Trophoblast cell (in vitro differentiated cells and primary cell): ENCODE data around the gene KCNC1.

Experiments
- DNase-seq, 2 donors: peaks; one replicate each; pipeline ENCODE4 v3.0.0-alpha.2; 2016
- H2AFZ ChIP-seq: 2 replicates; pipeline ENCODE4 v1.6.1; 2013; ENCODE audit warnings: low read length, moderate library complexity, mild to moderate bottlenecking; ENCODE audit not compliant: insufficient read depth, poor library complexity
- H2AK5ac ChIP-seq: 2 replicates; pipeline ENCODE4 v1.6.1; 2013; ENCODE audit warnings: mild to moderate bottlenecking, low read length
- H2BK120ac ChIP-seq: 2 replicates; pipeline ENCODE4 v1.6.1; 2013; ENCODE audit warnings: low read length, mild to moderate bottlenecking, moderate library complexity; ENCODE audit not compliant: insufficient read depth, poor library complexity
- H2BK12ac ChIP-seq: 2 replicates; pipeline ENCODE4 v1.6.1; 2013; ENCODE audit warnings: mild to moderate bottlenecking, low read length, moderate library complexity
- H2BK5ac ChIP-seq: 2 replicates; pipeline ENCODE4 v1.6.1; 2013; ENCODE audit warnings: low read length, low read depth, moderate library complexity, mild to moderate bottlenecking; ENCODE audit not compliant: poor library complexity
- H3K14ac ChIP-seq: 2 replicates; pipeline ENCODE4 v1.6.1; 2013; ENCODE audit warnings: mild to moderate bottlenecking, low read length
- H3K18ac ChIP-seq: 2 replicates; pipeline ENCODE4 v1.6.1; 2013; ENCODE audit warnings: mild to moderate bottlenecking, low read length
- H3K23ac ChIP-seq: 2 replicates; pipeline ENCODE4 v1.6.1; 2013; ENCODE audit warnings: low read length
- H3K27ac ChIP-seq: 2 replicates; pipeline ENCODE4 v1.5.1; 2013; ENCODE audit warnings: low read depth, mild to moderate bottlenecking, inconsistent platforms, low read length, moderate library complexity
- H3K27me3 ChIP-seq: 2 replicates; pipeline ENCODE4 v1.6.1; 2013; ENCODE audit warnings: inconsistent platforms, mild to moderate bottlenecking, low read length, moderate library complexity; ENCODE audit not compliant: insufficient read depth
- H3K36me3 ChIP-seq, 2 experiments: 1 replicate in 1 of 2; 2 replicates in 1 of 2; pipeline ENCODE4 v1.6.1; 2013; ENCODE audit warnings: low read length in 2 of 2, mild to moderate bottlenecking in 2 of 2, moderate library complexity in 1 of 2; ENCODE audit not compliant: insufficient read depth in 2 of 2, control insufficient read depth in 1 of 2
- H3K4ac ChIP-seq: 2 replicates; pipeline ENCODE4 v1.6.1; 2013; ENCODE audit warnings: low read depth, mild to moderate bottlenecking, low read length, moderate library complexity
- H3K4me1 ChIP-seq, 2 experiments: 1 replicate in 1 of 2; 2 replicates in 1 of 2; pipeline ENCODE4 v1.6.1; 2013; ENCODE audit warnings: low read length in 2 of 2, mild to moderate bottlenecking in 2 of 2, moderate library complexity in 1 of 2; ENCODE audit not compliant: insufficient read depth in 2 of 2, control insufficient read depth in 1 of 2
- H3K4me2 ChIP-seq: 2 replicates; pipeline ENCODE4 v1.6.1; 2013; ENCODE audit warnings: inconsistent platforms, mild to moderate bottlenecking, low read length, moderate library complexity
- H3K4me3 ChIP-seq: 2 replicates; pipeline ENCODE4 v1.5.1; 2013; ENCODE audit warnings: mild to moderate bottlenecking, low read depth, low read length, inconsistent platforms
- H3K79me1 ChIP-seq: one replicate; pipeline ENCODE4 v1.6.1; 2013; ENCODE audit warnings: low read length
- H3K79me2 ChIP-seq: 2 replicates; pipeline ENCODE4 v1.6.1; 2013; ENCODE audit warnings: low read length, mild to moderate bottlenecking; ENCODE audit not compliant: control insufficient read depth, insufficient read depth, poor library complexity
- H3K9ac ChIP-seq: 2 replicates; pipeline ENCODE4 v1.6.1; 2013; ENCODE audit warnings: mild to moderate bottlenecking, low read length
- H3K9me3 ChIP-seq: 2 replicates; pipeline ENCODE4 v1.6.1; 2013; ENCODE audit warnings: low read depth, mild to moderate bottlenecking, control low read depth, inconsistent platforms, low read length; ENCODE audit not compliant: insufficient read depth
- H4K12ac ChIP-seq: 2 replicates; pipeline ENCODE4 v1.6.1; 2013; ENCODE audit warnings: low read depth, mild to moderate bottlenecking, low read length, moderate library complexity
- H4K8ac ChIP-seq: 2 replicates; pipeline ENCODE4 v1.6.1; 2013; ENCODE audit warnings: low read depth, mild to moderate bottlenecking, low read length, moderate library complexity
- H4K91ac ChIP-seq: one replicate; pipeline ENCODE4 v1.6.1; 2013; ENCODE audit warnings: low read depth, mild to moderate bottlenecking, low read length, moderate library complexity
- WGBS: extraction: QIAGEN DNeasy Blood & Tissue Kit; methylation state at CpG from one replicate; pipeline ENCODE4 v1.1.7; 2013; ENCODE audit warnings: missing lambda C conversion rate; ENCODE audit not compliant: insufficient read length, insufficient coverage; ENCODE audit errors: extremely low coverage; 5-methylcytosine and 5-hydroxymethylcytosine counted together

Gene KCNC1

GRCh38 chr11:17700991-17701390 lies 33.6 kb upstream of the KCNC1 start:
- Histone ChIP-seq H3K18ac (no peak overlapping the region), H3K9ac (no peak overlapping the region), H4K8ac (no peak overlapping the region), H3K23ac (no peak overlapping the region), H2AK5ac (no peak overlapping the region), H3K4me1 (peaks cover 0 to 2% of the 10 kb centered on the region in 2 experiments), H3K4me3 (no peak overlapping the region), H4K12ac (no peak overlapping the region), H3K79me2 (no peaks in the 10 kb centered on the region), H3K79me1 (no peaks in the 10 kb centered on the region), H4K91ac (no peak overlapping the region), H3K4ac (no peak overlapping the region), H3K9me3 (peaks cover 1% of the 10 kb centered on the region), H3K36me3 (no peaks in the 10 kb centered on the region), H3K27me3 (peaks cover 14% of the 10 kb centered on the region), H3K27ac (no peak overlapping the region), H2BK5ac (no peak overlapping the region), H2BK12ac (no peak overlapping the region), H2AFZ (no peak overlapping the region), H3K4me2 (no peak overlapping the region), H2BK120ac (no peak overlapping the region), H3K14ac (no peak overlapping the region)
- DNase-seq: no peak
- WGBS: no CpG with 5 or more reads among the region's 4 CpGs

GRCh38 chr11:17702876-17703275 lies 31.7 kb upstream of the KCNC1 start:
- no peak overlapping the region for H3K14ac ChIP-seq

DNA sequence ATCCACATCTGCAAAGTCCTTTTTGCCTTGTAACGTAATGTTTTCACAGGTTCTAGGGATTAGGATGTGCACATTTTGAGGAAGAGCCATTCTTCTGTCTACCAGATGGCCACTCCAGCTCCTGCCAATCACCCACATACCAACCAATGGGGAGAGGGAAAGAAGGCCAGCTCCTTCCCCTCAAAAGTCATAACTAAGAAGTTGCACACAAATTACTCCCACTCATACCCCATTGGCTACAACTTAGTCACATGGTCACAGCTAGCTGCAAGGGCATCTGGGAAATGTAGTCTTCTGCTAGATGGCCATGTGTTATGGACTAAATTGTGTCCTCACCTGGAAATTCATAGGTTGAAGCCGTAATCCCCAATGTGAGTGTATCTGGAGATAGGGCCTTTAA lies 30.6 kb upstream of the KCNC1 start:
- Histone ChIP-seq H3K4me2 (no peak overlapping the region), H3K27ac (no peak overlapping the region), H3K79me1 (no peaks in the 10 kb centered on the region), H2BK12ac (no peak overlapping the region), H3K23ac (no peak overlapping the region), H2BK5ac (no peak overlapping the region), H4K8ac (no peak overlapping the region), H3K9ac (no peak overlapping the region), H2BK120ac (no peak overlapping the region), H2AK5ac (no peak overlapping the region), H3K36me3 (no peaks in the 10 kb centered on the region), H3K27me3 (no peaks in the 10 kb centered on the region), H3K79me2 (no peaks in the 10 kb centered on the region), H3K18ac (no peak overlapping the region), H4K91ac (no peak overlapping the region), H3K4me1 (peaks cover 0 to 2% of the 10 kb centered on the region in 2 experiments), H3K14ac (no peak overlapping the region), H3K4me3 (no peak overlapping the region), H3K9me3 (peaks cover 1% of the 10 kb centered on the region), H2AFZ (no peak overlapping the region), H3K4ac (no peak overlapping the region), H4K12ac (no peak overlapping the region)
- WGBS: no CpG with 5 or more reads among the region's 2 CpGs
- no peak for DNase-seq

More at GRCh38 chr11:17702876-17703275, 31.7 kb upstream of the KCNC1 start:
- H4K12ac ChIP-seq: no peak overlapping the region
- no peak overlapping the region for H3K9ac ChIP-seq
- no peak overlapping the region for H3K18ac ChIP-seq
- H3K79me1 ChIP-seq: no peaks in the 10 kb centered on the region
- H2BK120ac ChIP-seq: no peak overlapping the region
- H3K4me2 ChIP-seq: no peak overlapping the region
- H3K79me2 ChIP-seq: no peaks in the 10 kb centered on the region
- no peak for DNase-seq
- H3K23ac ChIP-seq: no peak overlapping the region
- H2AFZ ChIP-seq: no peak overlapping the region
- H3K27me3 ChIP-seq: no peaks in the 10 kb centered on the region
- no CpG with 5 or more reads among the region's 5 CpGs for WGBS
- H2BK12ac ChIP-seq: no peak overlapping the region
- no peak overlapping the region for H4K91ac ChIP-seq
- no peaks in the 10 kb centered on the region for H3K36me3 ChIP-seq
- H3K9me3 ChIP-seq: peaks cover 1% of the 10 kb centered on the region
- H3K27ac ChIP-seq: no peak overlapping the region
- no peak overlapping the region for H4K8ac ChIP-seq
- no peak overlapping the region for H2BK5ac ChIP-seq
- peaks cover 0 to 2% of the 10 kb centered on the region in 2 experiments for H3K4me1 ChIP-seq
- H3K4me3 ChIP-seq: no peak overlapping the region
- H2AK5ac ChIP-seq: no peak overlapping the region
- no peak overlapping the region for H3K4ac ChIP-seq

GRCh38 chr11:17707830-17708229 lies 26.8 kb upstream of the KCNC1 start:
- Histone ChIP-seq H4K91ac (no peak overlapping the region), H3K9me3 (peaks cover 5% of the 10 kb centered on the region), H3K36me3 (no peaks in the 10 kb centered on the region), H3K14ac (no peak overlapping the region), H3K4ac (no peak overlapping the region), H2BK12ac (no peak overlapping the region), H3K79me1 (no peaks in the 10 kb centered on the region), H2AK5ac (no peak overlapping the region), H2BK5ac (no peak overlapping the region), H3K27me3 (peaks cover 2% of the 10 kb centered on the region), H3K23ac (no peak overlapping the region), H3K4me3 (no peak overlapping the region), H4K12ac (no peak overlapping the region), H4K8ac (no peak overlapping the region), H3K18ac (no peak overlapping the region), H2AFZ (no peak overlapping the region), H3K27ac (no peak overlapping the region), H3K4me1 (no peaks in the 10 kb centered on the region), H3K9ac (no peak overlapping the region), H2BK120ac (no peak overlapping the region), H3K79me2 (no peaks in the 10 kb centered on the region), H3K4me2 (no peak overlapping the region)
- no CpG with 5 or more reads among the region's 4 CpGs for WGBS
- no peak for DNase-seq
